ENCODE results near the gene ADAM33.

GRCh38 chr20:3653921-3654320, 27.9 kb downstream of the ADAM33 start:
- TF ChIP-seq POLR2A (IDR thresholded peaks at IDR 0.05; ENCODE audit: low read depth, low read length), result no peak
- no peak for TF ChIP-seq TAF1 (IDR thresholded peaks at IDR 0.05; ENCODE audit: low read depth, low read length)
- no peak for TF ChIP-seq POLR2AphosphoS5 (IDR thresholded peaks at IDR 0.05; ENCODE audit: low read depth, low read length)
- TF ChIP-seq SPI1 (IDR thresholded peaks at IDR 0.05; ENCODE audit: low read depth, low read length), result no peak
- TF ChIP-seq PAX5 (IDR thresholded peaks at IDR 0.05; ENCODE audit: insufficient read depth, low read length, severe bottlenecking), result no peak
- TF ChIP-seq POU2F2 (IDR thresholded peaks at IDR 0.05; ENCODE audit: low read depth, low read length), result no peak

Measured in GM12891 (cell line).